ENCODE results near the gene ODF4. TPM values are rescaled to one million over a fixed set of nuclear protein-coding genes. Genes with fewer than 3 reads are reported as not detected.

ODF4 gene
- total and polyA plus RNA-seq, 2 of the 13 experiments (the other 11 are each of a cell fraction or from before 2014, with no cell fraction given) = not detected

GRCh38 chr17:8294814-8295316 is 44.8 kb upstream of the ODF4 start (continued):
- TF ChIP-seq ZNF672 (CRISPR knock-in tag; IDR thresholded peaks at IDR 0.05) (no peak), RORA (CRISPR knock-in tag; IDR thresholded peaks at IDR 0.05) (no peak), ZNF737 (CRISPR knock-in tag; IDR thresholded peaks at IDR 0.05; ENCODE audit: borderline replicate concordance) (no peak), ATRX (CRISPR knock-in tag; IDR thresholded peaks at IDR 0.05; ENCODE audit: borderline replicate concordance) (no peak), TERF1 (CRISPR knock-in tag; IDR thresholded peaks at IDR 0.05) (no peak), KAT2B (IDR thresholded peaks at IDR 0.05; ENCODE audit: borderline replicate concordance, low read depth, low read length) (no peak), RFXAP (CRISPR knock-in tag; IDR thresholded peaks at IDR 0.05; ENCODE audit: borderline replicate concordance) (no peak), SMC3 (IDR thresholded peaks at IDR 0.05; ENCODE audit: low read length) (no peak)

- ChIA-PET POLR2A (interaction anchor here (1.0 to 1.9 kb wide), 5 partner anchors 26 to 127 kb away, joined by 3 to 6 read pairs (median 3); partner anchors contain the start of gene PFAS), CTCF (ENCODE audit: low intra/inter-chr PET ratio, low total read pairs) (interaction anchor here (0.6 kb wide), 1 partner anchor 77 kb away, joined by 3 read pairs; no protein-coding TSS in a partner anchor)
- intact Hi-C loops (cut with micrococcal nuclease; ENCODE audit: unreplicated experiment) = loop anchor here (1.0 kb wide), 1 partner anchor 77 kb away; no protein-coding TSS in a partner anchor
- ATAC-seq (no peak), FAIRE-seq (no peak), DNase-seq (ENCODE audit: low spot score) (no peak)
- Histone ChIP-seq H3K27ac (ENCODE audit: extremely low read length, insufficient read depth, low read length) (no peak overlapping the region), H3K9ac (ENCODE audit: insufficient read depth, low read depth, low read length) (no peak overlapping the region), H3K4me3 (replicated peaks in 1 of 3; ENCODE audit: insufficient read depth in 1 of 3, low read depth in 2 of 3, low read length in 3 of 3) (no peak overlapping the region), H2AFZ (ENCODE audit: low read length) (no peak overlapping the region), H3K36me3 (replicated peaks in 1 of 2; ENCODE audit: control insufficient read depth in 1 of 2, insufficient read depth in 2 of 2, low read length in 2 of 2) (no peaks in the 10 kb centered on the region), H3K9me3 (ENCODE audit: low read length) (no peaks in the 10 kb centered on the region), H3K4me1 (ENCODE audit: insufficient read depth, low read length) (peaks cover 42% of the 10 kb centered on the region; the same call in 1 of the 2 replicates), H4K20me1 (ENCODE audit: insufficient read depth, low read length) (no peaks in the 10 kb centered on the region), H3K27me3 (ENCODE audit: control insufficient read depth in 1 of 2, insufficient read depth in 2 of 2, low read length in 2 of 2) (no peaks in the 10 kb centered on the region), H3K79me2 (ENCODE audit: insufficient read depth, low read length) (no peaks in the 10 kb centered on the region), H3K4me2 (ENCODE audit: low read depth, low read length) (peak overlapping the region; percentile 32)
- 62% methylated on average over 3 of the region's 3 CpGs for WGBS (ENCODE audit: low lambda C conversion rate)
- TF ChIP-seq, protein P1, sequence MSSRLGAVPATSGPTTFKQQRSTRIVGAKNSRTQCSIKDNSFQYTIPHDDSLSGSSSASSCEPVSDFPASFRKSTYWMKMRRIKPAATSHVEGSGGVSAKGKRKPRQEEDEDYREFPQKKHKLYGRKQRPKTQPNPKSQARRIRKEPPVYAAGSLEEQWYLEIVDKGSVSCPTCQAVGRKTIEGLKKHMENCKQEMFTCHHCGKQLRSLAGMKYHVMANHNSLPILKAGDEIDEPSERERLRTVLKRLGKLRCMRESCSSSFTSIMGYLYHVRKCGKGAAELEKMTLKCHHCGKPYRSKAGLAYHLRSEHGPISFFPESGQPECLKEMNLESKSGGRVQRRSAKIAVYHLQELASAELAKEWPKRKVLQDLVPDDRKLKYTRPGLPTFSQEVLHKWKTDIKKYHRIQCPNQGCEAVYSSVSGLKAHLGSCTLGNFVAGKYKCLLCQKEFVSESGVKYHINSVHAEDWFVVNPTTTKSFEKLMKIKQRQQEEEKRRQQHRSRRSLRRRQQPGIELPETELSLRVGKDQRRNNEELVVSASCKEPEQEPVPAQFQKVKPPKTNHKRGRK (CRISPR knock-in tag; IDR thresholded peaks at IDR 0.05) = peak; percentile 53; the same call in 1 of the 2 replicates
- TF ChIP-seq ZNF777 (CRISPR knock-in tag; IDR thresholded peaks at IDR 0.05) = no peak
- in situ Hi-C loops (cut with HindIII; ENCODE audit: extremely low pct_ligation_motif_present, low pct_unique_long_range_greater_than_20kb) = loop anchor here (5.0 kb wide), 2 partner anchors 78 to 178 kb away; partner anchors contain the start of gene HES7
- BruUV-seq (replicated peaks) = no TSS peak
Measured at GRCh38 chr17:8300226-8300625, 39.4 kb upstream of the ODF4 start.
